Right lobe of liver (tissue), 4 donors: Measurements from ENCODE around the gene ABCC9.

Experiments used
- CTCF ChIP-seq, 4 donors: fragments of 200-600 bp in 3 of 4; fragments of 450-650 bp in 1 of 4; IDR thresholded peaks; one replicate each; pipeline versions ENCODE4 v1.5.1 to v1.8.0; 2016 to 2022; ENCODE audit warnings: antibody characterized with exemption in 4 of 4, mild to moderate bottlenecking in 2 of 4
- POLR2A ChIP-seq: fragments of 450-650 bp; IDR thresholded peaks from one replicate; pipeline ENCODE4 v1.6.1; 2017; ENCODE audit warnings: antibody characterized with exemption, mild to moderate bottlenecking
- donor health status: DM: no; HTN: no; CAD: no.
- donor health status: DM: no; HTN: no; CAD: no.
- donor health status: DM: no; HTN: yes; CAD: no.

DNA sequence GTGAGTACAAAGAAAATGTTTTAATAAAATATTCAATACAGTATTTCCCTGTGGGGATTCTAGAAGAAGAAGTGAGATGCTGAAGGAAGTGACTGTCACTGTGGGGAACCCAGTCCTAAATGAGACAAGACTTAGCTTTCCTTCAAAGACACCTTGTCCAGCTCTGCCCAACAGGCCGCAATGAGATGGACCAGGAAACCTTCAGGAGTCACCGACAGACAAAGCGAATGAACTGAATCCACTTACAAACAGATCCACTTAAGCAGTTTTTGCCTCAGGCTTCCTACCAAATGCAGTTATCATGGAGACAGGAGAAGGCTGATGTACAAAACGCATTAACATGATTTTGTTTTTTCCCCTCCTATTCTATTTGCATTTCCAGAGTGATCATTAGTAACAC lies 176.3 kb downstream of the ABCC9 start:
- TF ChIP-seq POLR2A (no peak), CTCF (IDR thresholded peaks at IDR 0.05) (no peak)
